Epithelial cell of proximal tubule (primary cell): ENCODE data around the gene PPM1N. TPM values are rescaled to one million over a fixed set of nuclear protein-coding genes. Genes with fewer than 3 reads are reported as not detected.

Experiments
- DNase-seq: peaks from one replicate; pipeline ENCODE4 v3.0.0-alpha.2; 2011; ENCODE audit warnings: low read depth
- H3K4me3 ChIP-seq: 2 replicates; pipeline ENCODE4 v1.5.1; 2011; ENCODE audit warnings: low read depth, mild to moderate bottlenecking, low read length
- CTCF ChIP-seq: conservative IDR thresholded peaks from 2 replicates; pipeline ENCODE4 v1.5.1; 2012; ENCODE audit warnings: low read depth, mild to moderate bottlenecking, low read length
- total RNA-seq: library from RNA; depleted of rRNA; stranded (reverse); fragments of >200 nt; gene quantifications from 2 replicates; pipeline ENCODE4 v1.2.3, GENCODE V29; 2015

Gene PPM1N
- total RNA-seq, 1 donor from 2014 or later: 0.17 TPM

- no peak overlapping the region for H3K4me3 ChIP-seq
- no peak for TF ChIP-seq CTCF
- DNase-seq: no peak
These were observed 44.0 kb downstream of the PPM1N start for GRCh38 chr19:45542234-45542668.

GRCh38 chr19:45547211-45547770 is 49.0 kb downstream of the PPM1N start:
- DNase-seq: no peak
- no peak for TF ChIP-seq CTCF
- H3K4me3 ChIP-seq: no peak overlapping the region

GRCh38 chr19:45547965-45548609 is 49.8 kb downstream of the PPM1N start:
- no peak for DNase-seq
- no peak overlapping the region for H3K4me3 ChIP-seq
- no peak for TF ChIP-seq CTCF

Other genes with a start within 250 kb of the PPM1N start
- 12.6 and 15.0 TPM in 2 replicates for gene MARK4, start 247.2 kb upstream of the PPM1N start, total RNA-seq
- gene CKM, start 175.6 kb upstream of the PPM1N start, total RNA-seq: not detected in 2 replicates
- 4.0 and 7.8 TPM in 2 replicates for gene KLC3, start 157.7 kb upstream of the PPM1N start, total RNA-seq
- gene ERCC2, start 127.9 kb upstream of the PPM1N start, total RNA-seq: 32.2 and 34.8 TPM in 2 replicates
- gene PPP1R13L, start 93.4 kb upstream of the PPM1N start, total RNA-seq: 15.2 and 16.8 TPM in 2 replicates
- 14.5 and 30.7 TPM in 2 replicates for gene POLR1G, start 91.8 kb upstream of the PPM1N start, total RNA-seq
- gene ERCC1, start 74.5 kb upstream of the PPM1N start, total RNA-seq: 66.6 and 71.6 TPM in 2 replicates
- gene FOSB, start 30.4 kb upstream of the PPM1N start, total RNA-seq: 0.65 and 3.4 TPM in 2 replicates
- gene RTN2, start 1.4 kb upstream of the PPM1N start, total RNA-seq: 6.9 and 9.7 TPM in 2 replicates
- 106 and 146 TPM in 2 replicates for gene VASP, start 9.0 kb downstream of the PPM1N start, total RNA-seq
- gene OPA3, start 86.4 kb downstream of the PPM1N start, total RNA-seq: 10.1 and 12.6 TPM in 2 replicates
- gene GPR4, start 103.8 kb downstream of the PPM1N start, total RNA-seq: not detected in 2 replicates
- gene EML2, start 141.0 kb downstream of the PPM1N start, total RNA-seq: 17.7 and 33.6 TPM in 2 replicates
- gene GIPR, start 169.8 kb downstream of the PPM1N start, total RNA-seq: 0.22 and 0.86 TPM in 2 replicates
- gene SNRPD2, start 193.5 kb downstream of the PPM1N start, total RNA-seq: 331 and 431 TPM in 2 replicates
- gene QPCTL, start 194.2 kb downstream of the PPM1N start, total RNA-seq: 19.3 and 25.2 TPM in 2 replicates
- gene FBXO46, start 232.5 kb downstream of the PPM1N start, total RNA-seq: 6.6 and 11.5 TPM in 2 replicates
- not detected in 2 replicates for gene MEIOSIN, start 235.0 kb downstream of the PPM1N start, total RNA-seq